T-helper 22 cell (primary cell): ENCODE data around the gene QSOX2.
A peak's percentile ranks its signal among the peaks of the same experiment; 100 is the strongest.
"Not testable (repeated sequence)": the region's sequence is repeated elsewhere in the genome, so short reads cannot be mapped to it uniquely, and the experiment has no call there.

ENCODE experiments used
- DNase-seq: peaks from one replicate; pipeline ENCODE4 v3.0.0-alpha.2; 2020; ENCODE audit warnings: low read depth

Gene QSOX2

DNA sequence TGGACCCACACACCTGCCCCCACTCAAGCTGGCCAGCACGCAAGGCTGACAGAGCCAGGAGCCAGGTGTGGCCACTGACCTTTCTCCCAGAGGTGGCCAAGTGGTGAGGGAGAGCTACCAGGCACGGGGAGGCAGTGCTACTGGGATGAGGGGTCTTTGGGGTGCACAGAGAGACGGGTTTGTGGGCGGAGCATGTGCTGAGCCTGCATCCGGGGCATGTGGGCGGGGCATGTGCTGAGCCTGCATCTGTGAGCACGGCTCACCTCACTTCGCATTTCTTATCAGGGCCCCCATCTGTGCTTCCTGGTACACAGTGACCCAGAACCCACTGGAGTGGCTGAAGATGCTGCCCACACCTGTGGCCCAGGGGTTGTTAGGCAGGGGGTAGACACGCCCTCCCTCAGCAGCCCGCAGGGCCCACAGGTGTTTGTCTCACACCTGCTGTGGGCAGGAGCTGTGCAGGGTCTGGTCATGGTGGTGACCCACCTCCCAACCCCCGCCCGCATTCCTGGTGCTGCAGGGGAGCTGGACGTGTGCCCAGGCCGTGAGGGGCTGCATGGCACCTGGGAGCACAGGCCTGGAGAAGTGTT lies 36.8 kb upstream of the QSOX2 start:
- DNase-seq: no peak

GRCh38 chr9:136281421-136282271 lies 36.0 kb upstream of the QSOX2 start:
- no peak for DNase-seq

DNA sequence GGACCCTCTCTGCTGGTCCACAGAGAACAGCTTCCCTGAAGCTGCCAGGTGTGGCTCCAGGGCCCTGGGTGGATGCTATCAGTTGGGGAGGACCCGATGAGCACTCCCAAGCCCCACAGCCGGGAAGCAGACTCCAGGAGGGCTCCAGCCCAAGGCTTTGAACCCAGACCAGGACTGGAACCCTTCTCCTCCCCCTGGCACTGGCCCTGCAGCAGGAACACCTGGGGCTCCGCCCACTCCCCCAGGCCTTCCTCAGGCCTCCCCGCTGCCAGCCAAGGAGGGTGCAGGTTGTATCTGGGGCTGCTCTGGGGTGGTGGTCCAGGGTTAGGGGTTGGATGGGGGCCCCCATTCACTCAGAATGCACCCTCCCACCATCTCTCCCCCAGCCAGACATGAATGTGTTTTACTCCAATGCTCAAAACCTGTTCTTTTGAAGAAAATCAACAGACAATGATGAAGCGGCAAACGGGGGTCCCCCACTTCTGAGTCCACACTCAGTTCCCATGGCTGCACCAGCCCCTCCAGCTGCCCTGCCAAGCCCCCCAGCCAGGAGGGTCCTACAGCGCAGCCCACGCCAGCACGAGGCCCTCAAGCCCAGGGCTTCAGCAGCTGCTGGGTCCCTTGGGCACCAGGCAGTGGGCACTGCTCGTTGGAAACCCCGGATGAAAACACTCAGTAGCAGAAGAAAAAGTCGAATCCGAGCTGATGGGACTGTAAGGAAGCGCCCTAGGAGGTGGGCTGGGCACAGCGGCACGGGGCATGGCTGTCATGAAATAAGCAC lies 35.1 kb upstream of the QSOX2 start:
- DNase-seq: no peak

GRCh38 chr9:136279471-136279870 lies 33.9 kb upstream of the QSOX2 start:
- DNase-seq: no peak

DNA sequence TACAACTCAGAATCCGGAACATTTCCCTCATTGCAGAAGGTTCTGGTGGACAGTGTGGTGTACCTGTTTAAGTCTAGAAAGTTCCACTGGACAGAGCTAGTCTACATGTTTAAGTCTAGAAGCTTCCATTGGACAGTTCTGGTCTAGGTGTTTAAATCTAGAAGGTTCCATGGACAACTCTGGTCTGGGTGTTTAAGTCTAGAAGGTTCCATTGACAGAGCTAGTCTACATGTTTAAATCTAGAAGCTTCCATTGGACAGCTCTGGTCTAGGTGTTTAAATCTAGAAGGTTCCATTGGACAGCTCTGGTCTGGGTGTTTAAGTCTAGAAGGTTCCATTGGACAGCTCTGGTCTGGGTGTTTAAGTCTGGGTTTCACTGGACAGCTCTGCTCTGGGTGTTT lies 33.3 kb upstream of the QSOX2 start:
- no peak for DNase-seq

DNA sequence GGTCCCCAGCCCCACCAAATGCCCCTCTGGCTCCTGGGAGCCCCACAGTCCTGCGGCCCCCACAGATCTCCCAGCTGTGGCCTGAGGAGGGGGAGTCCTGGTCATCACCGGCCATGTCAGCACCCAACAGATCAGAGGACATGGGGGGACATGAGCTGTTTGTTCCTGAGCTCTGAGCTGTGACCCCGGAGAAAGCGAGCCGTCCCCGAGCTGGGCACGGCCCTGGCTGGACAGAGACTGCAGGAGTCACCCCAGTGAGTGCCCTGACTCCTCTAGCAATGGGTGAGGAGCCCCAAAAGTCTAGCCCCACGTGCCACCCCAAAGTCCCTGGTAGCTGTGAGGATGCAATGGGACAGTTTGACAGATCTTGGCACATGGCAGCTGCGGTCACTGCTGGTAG lies 32.6 kb upstream of the QSOX2 start:
- DNase-seq: no peak

GRCh38 chr9:136277746-136278145 lies 32.1 kb upstream of the QSOX2 start:
- no peak for DNase-seq

DNA sequence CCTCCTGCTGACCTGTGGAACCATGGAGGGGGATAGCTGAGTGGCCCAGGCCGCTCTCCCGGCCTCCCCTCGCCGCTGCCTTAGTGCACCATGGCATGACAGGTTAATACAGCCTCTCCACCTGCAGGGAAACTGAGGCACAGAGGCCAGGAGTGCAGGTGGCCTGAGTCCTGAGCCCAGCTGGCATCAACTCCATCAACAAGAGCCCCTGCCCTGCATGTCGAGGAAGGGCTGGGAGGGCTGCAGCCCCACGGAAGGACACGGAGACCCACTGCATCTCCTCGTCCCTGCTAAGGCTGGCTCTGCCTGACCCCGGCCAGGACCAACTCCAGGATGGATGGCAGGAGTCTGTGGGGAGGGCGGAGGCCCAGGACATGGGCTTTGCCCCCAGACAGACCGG lies 31.1 kb upstream of the QSOX2 start:
- no peak for DNase-seq

- DNase-seq: no peak
Measured at GRCh38 chr9:136275655-136276429, 30.2 kb upstream of the QSOX2 start.

GRCh38 chr9:136274786-136275654 lies 29.4 kb upstream of the QSOX2 start:
- no peak for DNase-seq

DNA sequence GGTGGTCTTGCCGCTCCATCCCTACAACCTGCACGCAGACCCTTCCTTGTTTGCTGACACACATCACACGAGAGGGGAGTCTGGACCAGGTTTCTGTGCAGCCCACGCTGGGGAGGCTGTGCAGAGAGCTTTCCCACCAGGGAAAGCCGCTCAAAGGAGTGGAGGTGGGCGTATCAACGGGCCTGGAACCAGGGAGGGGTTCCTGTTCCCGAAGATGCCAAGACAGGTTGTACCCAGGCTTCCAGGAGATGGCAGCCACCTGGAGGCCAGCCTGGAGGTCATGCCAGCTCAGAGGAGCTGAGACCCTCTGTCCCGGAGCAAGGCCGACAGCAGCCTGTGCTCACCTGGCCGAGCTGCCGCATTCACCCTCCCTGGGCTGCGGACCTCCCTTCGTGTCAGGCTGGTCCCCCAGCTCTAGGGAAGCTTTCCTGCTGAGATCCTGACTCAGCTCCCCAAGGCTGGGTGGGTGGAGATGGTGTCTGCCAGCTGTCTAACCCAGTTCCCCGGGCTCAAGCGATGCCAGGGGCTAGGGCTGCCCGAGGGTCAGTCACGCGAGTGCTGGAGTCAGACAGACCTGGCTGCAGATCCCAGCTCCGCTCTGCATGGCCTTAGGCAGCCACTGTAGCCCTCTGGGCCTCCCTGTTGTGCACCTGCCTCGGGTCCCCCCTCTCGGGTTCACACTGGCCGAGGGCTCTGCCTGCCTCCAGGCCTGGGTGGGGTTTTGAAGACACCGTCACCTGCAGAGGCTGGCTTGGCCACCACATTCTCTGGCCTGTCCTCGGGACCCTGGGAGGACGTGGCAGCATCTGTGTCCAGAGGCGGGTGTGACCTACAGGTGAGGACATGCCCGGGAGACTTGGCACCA lies 28.5 kb upstream of the QSOX2 start:
- DNase-seq: no peak

DNA sequence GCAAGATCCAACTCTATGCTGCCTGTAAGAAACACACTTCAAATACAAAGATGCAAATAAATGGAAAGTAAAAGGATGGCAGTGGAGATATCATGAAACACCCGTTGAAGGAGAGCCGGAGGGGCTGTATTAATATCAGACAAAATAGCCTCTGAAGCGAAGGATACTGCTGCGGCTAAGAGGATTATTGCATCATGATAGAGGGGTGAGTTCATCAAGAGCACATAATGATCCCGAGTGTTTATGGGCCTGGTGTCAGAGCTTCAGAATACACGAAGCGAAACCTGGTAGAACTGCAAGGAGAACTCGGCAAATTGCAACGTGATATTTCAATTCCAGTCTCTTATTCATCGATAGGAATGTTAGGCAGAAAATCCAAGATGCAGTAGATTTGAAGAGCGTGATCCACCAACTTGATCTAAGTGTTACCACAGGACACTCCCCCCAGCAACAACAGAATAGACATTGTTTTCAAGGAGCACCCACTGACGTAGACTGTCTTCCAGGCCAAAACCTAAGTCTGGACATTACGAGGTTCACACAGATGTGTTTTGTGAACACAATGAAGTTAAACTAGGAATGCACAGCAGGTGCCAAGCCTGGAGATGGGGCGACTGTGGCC lies 27.7 kb upstream of the QSOX2 start:
- no peak for DNase-seq

DNA sequence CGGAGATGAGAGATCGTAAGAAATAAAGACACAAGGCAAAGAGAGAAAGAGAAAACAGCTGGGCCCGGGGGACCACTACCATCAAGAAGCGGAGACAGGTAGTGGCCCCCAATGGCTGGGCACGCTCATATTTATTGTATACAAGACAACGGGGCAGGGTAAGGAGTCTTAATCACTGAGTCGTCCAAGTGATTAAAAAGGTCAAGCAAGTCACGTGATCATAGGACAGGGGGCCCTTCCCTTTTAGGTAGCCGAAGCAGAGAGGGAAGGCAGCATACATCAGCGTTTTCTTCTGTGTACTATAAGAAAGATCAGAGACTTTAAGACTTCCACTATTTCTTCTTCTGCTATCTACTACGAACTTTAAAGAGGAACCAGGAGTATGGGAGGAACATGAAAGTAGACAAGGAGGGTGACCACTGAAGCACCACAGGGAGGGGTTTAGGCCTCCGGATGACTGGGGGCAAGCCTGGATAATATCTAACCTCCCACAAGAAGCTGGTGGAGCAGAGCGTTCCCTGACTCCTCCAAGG lies 24.6 kb upstream of the QSOX2 start:
- no peak for DNase-seq

DNA sequence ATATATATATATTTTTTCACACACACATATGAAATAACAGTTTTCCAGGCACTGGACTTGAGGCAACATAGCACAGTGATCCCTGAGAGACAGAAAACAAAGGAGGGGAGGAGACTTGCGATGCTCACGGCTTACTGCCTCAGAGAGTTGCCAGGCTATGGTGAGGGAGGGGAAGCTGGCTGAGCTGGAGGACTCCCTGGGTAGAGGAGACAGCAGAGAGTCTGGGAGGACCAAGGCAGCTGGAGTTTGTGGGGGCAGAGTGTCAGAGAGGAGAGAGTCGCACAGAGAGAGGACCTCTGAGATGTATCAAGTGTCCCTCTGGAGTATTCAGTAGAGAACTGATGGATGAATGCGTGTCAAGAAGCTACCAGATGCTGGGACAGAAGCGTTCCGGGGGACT lies 23.1 kb upstream of the QSOX2 start:
- no peak for DNase-seq

- no peak for DNase-seq
Measured at GRCh38 chr9:136268318-136268717, 22.7 kb upstream of the QSOX2 start.

- peak; percentile 73 for DNase-seq
Measured at GRCh38 chr9:136267261-136268111, 21.9 kb upstream of the QSOX2 start.

- DNase-seq: not testable (repeated sequence)
Measured at GRCh38 chr9:136266641-136267040, 21.0 kb upstream of the QSOX2 start.

- no peak for DNase-seq
Measured at GRCh38 chr9:136265561-136266355, 20.1 kb upstream of the QSOX2 start.
